HG03575 (cell line): ENCODE results near the gene SIM2.
"Not testable (repeated sequence)": the region's sequence is repeated elsewhere in the genome, so short reads cannot be mapped to it uniquely, and the experiment has no call there.

Source experiments
- ATAC-seq: cut with Tn5 transposase; IDR thresholded peaks from one replicate; pipeline ENCODE4 v1.9.1; 2021; ENCODE audit not compliant: unreplicated experiment, insufficient number of reproducible peaks, low FRiP score; ENCODE audit errors: extremely low read depth

SIM2 gene

GRCh38 chr21:36698981-36699545 is at the start of gene SIM2:
TSS of gene SIM2 (plus strand) at chr21:36699115. CDS start at chr21:36699747, 632 bp downstream.
- ATAC-seq, result no peak

GRCh38 chr21:36654324-36654723 is 44.6 kb upstream of the SIM2 start:
- ATAC-seq, result no peak

GRCh38 chr21:36654796-36655325 is 44.1 kb upstream of the SIM2 start:
- no peak for ATAC-seq

GRCh38 chr21:36656138-36656537 is 42.8 kb upstream of the SIM2 start:
- no peak for ATAC-seq

GRCh38 chr21:36657290-36657689 is 41.6 kb upstream of the SIM2 start:
- not testable (repeated sequence) for ATAC-seq

- no peak for ATAC-seq
Observed at GRCh38 chr21:36657999-36658398, 40.9 kb upstream of the SIM2 start.

GRCh38 chr21:36658926-36659325 is 40.0 kb upstream of the SIM2 start:
- ATAC-seq, result no peak

GRCh38 chr21:36661511-36662309 is 37.2 kb upstream of the SIM2 start:
- no peak for ATAC-seq

GRCh38 chr21:36663033-36663855 is 35.7 kb upstream of the SIM2 start:
- ATAC-seq, result no peak

GRCh38 chr21:36664662-36664990 is 34.3 kb upstream of the SIM2 start:
- no peak for ATAC-seq

- no peak for ATAC-seq
Observed at GRCh38 chr21:36665806-36666205, 33.1 kb upstream of the SIM2 start.

- ATAC-seq, result no peak
Observed at GRCh38 chr21:36668713-36669112, 30.2 kb upstream of the SIM2 start.

- ATAC-seq, result no peak
Observed at GRCh38 chr21:36671836-36672235, 27.1 kb upstream of the SIM2 start.

GRCh38 chr21:36672296-36672695 is 26.6 kb upstream of the SIM2 start:
- ATAC-seq, result not testable (repeated sequence)

GRCh38 chr21:36672737-36673136 is 26.2 kb upstream of the SIM2 start:
- no peak for ATAC-seq

- ATAC-seq, result no peak
Observed at GRCh38 chr21:36676039-36676950, 22.6 kb upstream of the SIM2 start.

GRCh38 chr21:36677443-36677842 is 21.5 kb upstream of the SIM2 start:
- ATAC-seq, result no peak

GRCh38 chr21:36678538-36678937 is 20.4 kb upstream of the SIM2 start:
- ATAC-seq, result no peak

GRCh38 chr21:36681117-36681631 is 17.7 kb upstream of the SIM2 start:
- no peak for ATAC-seq
